Measurements from ENCODE around the gene NTSR1.

The NTSR1 gene

DNA sequence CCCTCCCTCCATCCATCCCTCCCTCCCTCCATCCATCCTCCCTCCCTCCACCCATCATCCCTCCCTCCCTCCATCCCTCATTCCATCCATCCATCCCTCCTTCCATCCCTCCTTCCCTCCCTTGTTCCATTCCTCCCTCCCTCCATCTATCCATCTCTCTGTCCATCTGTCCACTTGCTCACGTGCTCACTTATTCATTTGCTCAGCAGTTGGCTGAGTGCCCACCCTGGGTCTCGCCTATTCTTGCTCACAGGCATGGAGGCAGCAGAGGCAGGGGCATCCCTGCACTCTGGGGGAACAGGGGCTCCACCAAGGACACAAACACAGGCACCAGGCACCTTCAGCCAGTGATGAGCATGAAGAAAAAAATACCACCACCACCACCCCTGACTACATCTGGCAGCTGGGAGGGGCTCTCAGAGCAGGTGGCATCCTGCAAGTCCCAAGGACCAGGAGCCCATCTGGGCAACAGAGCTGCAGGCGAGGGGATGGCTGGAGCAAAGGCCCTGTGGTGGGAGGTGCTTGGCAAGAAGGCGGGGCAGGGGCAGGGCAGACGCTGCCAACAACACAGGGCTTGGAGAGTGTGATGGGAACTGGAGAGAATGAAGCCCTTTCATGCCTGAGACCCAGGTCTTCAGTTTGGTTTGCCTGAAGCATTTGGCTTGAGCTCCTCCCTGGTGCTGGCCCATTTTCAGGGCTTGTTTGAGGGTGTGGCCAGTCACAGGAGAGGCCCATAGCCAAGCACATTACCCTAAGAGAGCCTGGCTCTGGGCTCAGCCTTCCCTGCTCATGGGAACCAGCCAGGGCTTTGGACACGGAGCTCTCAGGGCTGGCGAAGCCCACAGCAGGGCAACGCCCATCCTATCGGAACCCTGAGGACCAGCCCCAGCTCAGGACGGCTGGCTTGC lies 47.4 kb downstream of the NTSR1 start:
- DNase-seq (ENCODE audit: low spot score): no peak

DNA sequence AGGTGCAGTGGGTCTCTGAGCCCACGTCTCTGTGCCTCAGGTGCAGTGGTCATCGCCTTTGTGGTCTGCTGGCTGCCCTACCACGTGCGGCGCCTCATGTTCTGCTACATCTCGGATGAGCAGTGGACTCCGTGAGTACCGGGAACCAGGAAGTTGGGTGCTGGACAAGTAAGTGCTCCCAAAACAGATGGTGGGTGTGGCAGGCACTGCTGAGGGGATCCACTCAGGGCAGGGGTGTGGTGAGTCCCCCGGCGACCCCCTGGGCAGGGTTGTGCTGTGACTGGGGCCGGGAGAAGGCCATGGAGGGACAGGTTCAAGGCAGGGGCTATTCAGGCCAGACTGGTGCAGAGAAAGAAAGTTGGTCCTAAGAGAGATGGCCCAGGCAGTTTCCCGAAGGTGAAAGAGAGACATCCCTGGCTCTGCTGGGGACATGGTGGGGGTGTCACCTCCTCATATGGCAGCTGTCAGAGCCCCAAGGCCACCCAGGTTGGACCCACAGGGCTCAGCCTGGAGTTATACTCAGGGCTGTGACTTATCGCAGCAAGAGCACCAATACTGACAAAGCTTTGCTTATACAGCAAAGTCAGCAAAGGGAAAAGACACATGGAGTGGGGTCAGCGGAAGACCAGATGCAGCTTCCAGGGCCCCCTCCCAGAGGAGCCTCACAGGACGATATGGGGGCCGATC lies 49.7 kb downstream of the NTSR1 start:
- no peak for DNase-seq (ENCODE audit: low spot score)

GRCh38 chr20:62759981-62760431 lies 51.4 kb downstream of the NTSR1 start:
- no peak for DNase-seq (ENCODE audit: low spot score)

DNA sequence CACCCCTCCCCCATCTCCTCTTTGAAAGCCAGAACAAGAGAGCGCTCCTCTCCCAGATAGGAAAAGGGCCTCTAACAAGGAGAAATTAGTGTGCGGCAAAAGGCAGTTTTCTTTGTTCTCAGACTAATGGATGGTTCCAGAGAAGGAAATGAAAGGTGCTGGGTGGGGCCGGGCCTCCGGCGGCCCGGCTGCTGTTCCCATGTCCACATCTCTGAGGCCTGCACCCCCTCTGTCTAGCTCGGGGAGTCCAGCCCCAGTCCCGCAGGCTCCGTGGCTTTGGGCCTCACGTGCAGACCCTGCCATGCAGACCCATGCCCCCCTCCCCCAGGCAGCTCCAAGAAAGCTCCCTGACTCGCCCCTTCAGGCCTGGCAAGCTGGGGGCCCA lies 51.8 kb downstream of the NTSR1 start:
- DNase-seq (ENCODE audit: low spot score): no peak

GRCh38 chr20:62760856-62761758 lies 52.5 kb downstream of the NTSR1 start:
- DNase-seq (ENCODE audit: low spot score): peak; percentile 3

DNA sequence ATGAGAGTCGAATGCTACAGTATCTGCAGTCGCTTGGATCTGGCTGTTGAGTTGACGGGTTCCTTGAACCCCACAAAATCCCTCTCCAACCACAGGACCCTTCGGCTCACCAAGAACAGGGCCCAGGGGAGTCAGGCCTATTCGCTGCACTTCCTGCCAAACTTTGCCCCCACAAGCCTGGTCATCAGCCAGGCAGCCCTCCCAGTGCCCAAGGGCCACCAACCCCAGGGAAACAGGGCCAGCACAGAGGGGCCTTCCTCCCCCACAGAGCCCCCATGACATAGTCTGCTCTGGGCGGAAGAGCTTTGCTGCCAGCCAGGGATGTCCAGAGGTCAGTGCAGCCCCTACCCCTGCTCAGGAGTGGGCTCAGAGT lies 53.1 kb downstream of the NTSR1 start:
- DNase-seq (ENCODE audit: low spot score): no peak

DNA sequence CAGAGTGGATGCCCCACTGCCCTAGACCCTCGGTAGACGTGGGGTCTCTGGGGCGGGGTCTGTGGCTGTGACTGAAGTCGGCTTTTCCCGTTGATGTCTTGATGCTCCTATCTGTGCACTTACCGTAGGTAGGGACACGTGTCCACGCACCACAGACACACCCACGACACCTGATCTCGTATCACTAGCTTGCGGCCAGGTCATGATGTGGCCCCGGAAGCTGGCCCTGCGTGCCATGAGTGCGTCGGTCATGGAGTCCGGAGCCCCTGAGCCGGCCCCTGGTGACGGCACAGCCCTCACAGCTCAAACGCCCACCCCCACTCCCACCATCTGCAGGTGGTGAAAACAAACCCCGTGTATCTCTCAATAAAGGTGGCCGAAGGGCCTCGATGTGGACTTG lies 53.7 kb downstream of the NTSR1 start:
- no peak for DNase-seq (ENCODE audit: low spot score)

GRCh38 chr20:62762801-62763368 lies 54.2 kb downstream of the NTSR1 start:
- no peak for DNase-seq (ENCODE audit: low spot score)

DNA sequence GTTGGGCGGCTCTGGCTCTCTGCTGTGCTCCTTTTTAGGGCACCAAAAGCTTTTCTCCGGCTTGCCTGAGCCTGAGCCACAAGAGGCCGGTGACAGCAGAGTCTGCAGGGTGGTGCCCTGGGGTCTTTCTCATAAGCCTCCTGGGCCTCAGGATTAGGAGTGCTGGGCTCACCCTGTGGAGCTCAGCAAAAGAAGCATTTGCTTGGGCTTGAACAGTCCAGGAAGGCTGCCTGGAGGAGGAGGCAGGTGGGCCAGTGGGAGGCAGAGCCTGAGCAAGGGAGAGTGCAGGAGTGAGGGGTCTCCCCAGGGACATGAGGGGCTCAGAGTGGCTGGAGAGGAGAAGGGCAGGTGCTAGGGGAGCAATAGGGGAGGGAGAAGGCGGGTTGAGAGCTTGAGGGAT lies 54.8 kb downstream of the NTSR1 start:
- DNase-seq (ENCODE audit: low spot score): no peak

DNA sequence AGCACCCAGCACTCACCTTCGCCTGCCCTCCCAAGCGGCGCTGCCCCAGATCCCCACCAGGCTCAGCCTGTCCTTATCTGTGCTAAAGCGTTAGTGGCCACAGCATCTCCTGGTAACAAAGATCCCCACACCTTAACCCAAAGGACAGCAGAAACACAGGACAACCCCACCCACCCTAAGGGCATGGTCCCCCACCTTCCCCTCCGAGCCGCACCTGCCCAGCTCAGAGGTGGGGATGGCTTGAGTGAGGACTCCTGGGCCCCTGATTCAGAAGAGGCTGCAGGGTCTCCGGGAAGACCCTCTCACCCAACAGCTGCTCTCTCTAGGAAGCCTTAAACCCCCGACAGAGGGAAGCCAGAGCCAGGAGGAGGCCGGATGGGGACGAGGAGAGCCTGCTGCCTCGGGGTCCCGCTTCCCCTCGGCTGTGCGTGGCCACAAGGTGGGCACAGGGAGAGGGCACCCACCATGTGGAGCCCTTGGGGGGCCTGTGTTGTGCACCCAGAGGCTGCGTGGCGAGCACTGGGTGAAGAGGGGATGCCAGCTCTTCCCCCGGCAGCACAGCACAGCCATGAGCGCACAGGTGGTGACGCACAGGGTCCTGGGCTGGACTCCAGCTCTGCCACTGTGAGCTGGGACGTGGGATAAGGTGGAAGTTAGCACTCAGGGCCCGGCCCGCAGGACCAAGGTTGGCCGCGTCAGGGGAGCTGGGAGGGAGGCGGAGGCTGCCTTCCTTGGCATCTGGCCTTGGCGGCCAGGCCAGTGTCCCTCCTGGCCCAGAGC lies 55.7 kb downstream of the NTSR1 start:
- no peak for DNase-seq (ENCODE audit: low spot score)

DNA sequence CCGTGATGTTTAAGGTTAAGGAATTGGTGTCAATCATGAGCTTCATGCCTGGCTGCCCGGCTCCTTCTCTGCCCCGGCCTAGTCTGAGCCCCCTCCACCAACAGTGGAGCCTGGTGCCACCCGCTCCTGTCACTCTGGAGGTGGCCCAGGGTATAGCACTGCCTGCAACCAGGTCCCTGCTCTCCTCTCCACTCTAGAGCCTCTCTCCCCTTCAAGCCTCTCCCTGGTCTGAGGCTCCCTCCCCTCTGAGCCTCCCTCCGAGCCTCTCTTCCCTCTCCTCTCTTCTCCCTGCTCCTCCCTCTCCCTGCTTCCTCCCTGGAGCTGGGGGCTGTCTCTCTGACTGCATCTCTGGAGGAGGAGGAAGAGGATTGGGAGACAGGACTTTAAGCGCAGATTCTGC lies 56.4 kb downstream of the NTSR1 start:
- DNase-seq (ENCODE audit: low spot score): no peak

GRCh38 chr20:62765432-62766070 lies 56.9 kb downstream of the NTSR1 start:
- DNase-seq (ENCODE audit: low spot score): no peak

DNA sequence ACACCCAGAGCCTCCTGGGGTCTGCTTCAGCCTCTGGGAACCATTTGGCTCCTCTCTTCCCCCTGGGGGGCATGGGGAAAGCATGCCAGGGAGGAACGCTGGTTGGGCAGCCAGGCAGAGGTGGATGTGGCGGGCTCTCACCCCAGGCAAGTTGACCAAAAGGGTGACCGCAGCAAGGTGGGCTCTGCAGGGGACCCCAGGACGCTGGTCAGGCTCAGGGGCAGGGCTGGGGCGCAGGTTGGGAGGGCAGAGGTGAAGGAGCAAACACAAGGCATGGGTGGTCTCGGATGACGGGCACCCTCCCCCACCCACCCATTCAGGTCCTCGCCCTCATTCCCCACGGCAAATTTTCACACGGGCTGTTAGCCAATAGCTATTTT lies 57.4 kb downstream of the NTSR1 start:
- DNase-seq (ENCODE audit: low spot score): no peak

DNA sequence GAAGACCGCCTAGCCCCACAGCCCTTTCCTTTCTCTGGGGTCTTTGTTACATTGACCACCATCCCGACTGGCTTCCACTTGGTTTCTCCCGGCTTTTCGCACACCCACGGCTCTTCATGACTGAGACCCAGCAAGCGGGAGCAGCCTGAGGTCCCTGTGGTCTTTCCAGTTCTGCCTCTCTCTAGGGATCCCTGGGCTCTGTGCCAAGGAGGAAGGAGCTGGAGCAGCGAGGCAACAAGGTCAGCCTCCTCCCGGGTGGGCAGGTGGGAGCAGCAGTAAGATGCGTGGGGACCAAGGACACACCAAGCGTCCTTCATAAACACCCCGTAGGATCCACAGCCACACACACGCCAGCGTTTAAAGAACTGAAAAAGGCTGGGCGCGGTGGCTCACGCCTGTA lies 58.1 kb downstream of the NTSR1 start:
- no peak for DNase-seq (ENCODE audit: low spot score)

DNA sequence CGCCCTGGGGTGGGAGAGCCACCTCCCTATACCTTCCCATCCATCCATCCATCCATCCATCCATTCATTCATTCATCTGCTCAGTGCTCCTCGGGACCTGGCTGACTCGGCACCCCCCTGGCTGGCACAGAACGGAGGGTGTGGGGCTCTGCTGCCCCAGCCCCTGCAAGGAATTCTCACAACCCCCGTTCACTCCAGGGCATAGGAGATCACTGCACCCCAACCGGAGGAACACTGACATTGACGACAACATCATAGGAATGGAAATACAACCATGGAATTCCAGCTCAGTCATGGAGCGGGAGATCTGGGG lies 59.6 kb downstream of the NTSR1 start:
- no peak for DNase-seq (ENCODE audit: low spot score)

DNA sequence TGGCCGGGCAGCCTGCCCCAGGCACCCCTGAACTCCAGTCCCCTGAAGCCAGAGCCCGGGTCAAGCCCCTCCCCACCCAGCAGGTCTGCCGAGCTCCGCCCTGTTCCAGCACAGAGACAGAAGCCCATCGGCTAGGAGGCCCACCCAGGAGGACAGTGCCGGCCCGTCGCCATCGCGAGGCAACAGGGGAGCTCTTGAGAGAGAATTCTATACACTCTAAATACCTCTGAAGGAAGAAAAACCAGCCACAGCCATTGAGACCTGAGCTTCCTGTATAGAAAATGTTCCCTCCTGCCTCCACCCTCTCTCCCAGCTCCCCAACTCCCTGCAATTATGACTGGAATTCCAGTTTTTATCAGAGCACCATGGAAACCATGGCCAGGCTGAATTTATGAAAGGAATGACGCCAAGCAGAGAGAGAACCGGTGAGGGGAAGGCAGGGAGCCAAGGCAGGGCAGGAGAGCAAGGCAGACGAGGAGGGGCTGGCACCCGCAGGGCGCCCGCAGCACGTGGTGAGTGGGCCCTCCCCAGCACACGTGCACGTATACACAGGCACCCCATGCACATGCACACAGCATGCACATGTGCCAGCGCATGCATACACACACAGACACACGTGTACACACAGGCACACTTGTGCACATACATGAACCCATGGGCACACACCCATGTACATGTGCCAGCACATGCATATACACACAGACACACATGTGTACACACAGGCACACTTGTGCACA lies 60.1 kb downstream of the NTSR1 start:
- DNase-seq (ENCODE audit: low spot score): no peak

DNA sequence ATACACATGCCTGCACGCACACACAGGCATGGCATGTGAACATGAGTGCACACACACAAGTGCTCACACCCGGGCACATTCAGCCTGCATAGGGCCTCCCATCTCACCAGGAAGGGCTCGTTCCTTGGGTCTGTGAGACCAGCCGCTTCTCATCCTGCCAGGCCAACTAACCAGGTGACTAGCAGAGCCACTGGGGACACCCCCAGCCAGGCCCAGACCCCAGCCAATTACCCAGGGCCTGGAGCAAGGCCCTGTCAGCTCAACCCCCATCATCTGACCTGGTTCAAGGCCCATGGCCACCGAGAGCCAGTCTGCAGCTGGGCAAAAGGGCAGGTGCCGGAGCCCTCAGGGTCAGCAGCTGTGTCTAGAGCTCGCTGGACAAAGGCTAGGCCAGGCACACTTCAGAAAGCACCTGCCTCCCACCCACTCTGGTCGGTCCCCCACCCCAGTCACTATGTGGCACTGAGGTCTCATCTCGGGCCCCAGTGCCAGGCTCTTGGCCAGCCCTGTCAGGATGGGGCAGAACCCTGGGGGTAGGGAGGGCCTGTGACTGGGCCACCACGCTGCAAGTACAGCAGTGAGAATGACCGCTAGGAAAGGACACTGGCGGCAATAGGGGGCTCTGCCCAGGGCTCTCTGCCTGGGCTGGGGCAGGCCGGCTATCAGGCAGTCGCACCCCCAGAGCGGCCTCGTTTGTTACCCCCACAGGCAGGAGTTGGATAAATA lies 60.9 kb downstream of the NTSR1 start:
- no peak for DNase-seq (ENCODE audit: low spot score)

- DNase-seq (ENCODE audit: low spot score): no peak
Observed at GRCh38 chr20:62770111-62770910, 61.7 kb downstream of the NTSR1 start.

- DNase-seq (ENCODE audit: low spot score): no peak
Observed at GRCh38 chr20:62770916-62771315, 62.3 kb downstream of the NTSR1 start.
